HEK293T (cell line): ENCODE data around the gene PRPF40A.

Experiments used
- CTCF ChIA-PET: fragments of 350-600 bp; formaldehyde crosslinking; extraction: SDS; loops from one replicate; lab custom pipeline; 2021; ENCODE audit warnings: antibody characterized with exemption, inconsistent platforms; lab: Yijun Ruan, JAX
- POLR2A ChIA-PET: fragments of 350-600 bp; formaldehyde crosslinking; extraction: SDS; loops from one replicate; lab custom pipeline; 2020; ENCODE audit warnings: antibody characterized with exemption, inconsistent platforms; lab: Yijun Ruan, JAX
- DNase-seq: peaks from one replicate; pipeline ENCODE4 v3.0.0; 2012; ENCODE audit warnings: mixed read lengths; ENCODE audit errors: extremely low spot score
- ARNT ChIP-seq: fragments of 450-650 bp; IDR thresholded peaks from 2 replicates; pipeline ENCODE4 v1.6.1; 2017; ENCODE audit warnings: mild to moderate bottlenecking
- BHLHE40 ChIP-seq: fragments of 450-650 bp; IDR thresholded peaks from 2 replicates; pipeline ENCODE4 v1.6.1; 2016; ENCODE audit warnings: mild to moderate bottlenecking, moderate library complexity, borderline replicate concordance
- CTBP1 ChIP-seq: fragments of 450-650 bp; IDR thresholded peaks from 2 replicates; pipeline ENCODE4 v1.6.1; 2016; ENCODE audit warnings: borderline replicate concordance
- ELF4 ChIP-seq: fragments of 450-650 bp; IDR thresholded peaks from 2 replicates; pipeline ENCODE4 v1.6.1; 2017; ENCODE audit warnings: antibody characterized with exemption
- FOXA1 ChIP-seq: fragments of 450-650 bp; IDR thresholded peaks from 2 replicates; pipeline ENCODE4 v1.6.1; 2016; ENCODE audit warnings: mild to moderate bottlenecking
- FOXK2 ChIP-seq: fragments of 450-650 bp; IDR thresholded peaks from 2 replicates; pipeline ENCODE4 v1.6.1; 2016; ENCODE audit warnings: mild to moderate bottlenecking
- FOXM1 ChIP-seq: fragments of 450-650 bp; IDR thresholded peaks from 2 replicates; pipeline ENCODE4 v1.6.1; 2017; ENCODE audit warnings: mild to moderate bottlenecking, borderline replicate concordance
- HDGF ChIP-seq: fragments of 450-650 bp; IDR thresholded peaks from 2 replicates; pipeline ENCODE4 v1.6.1; 2017; ENCODE audit warnings: antibody characterized with exemption, borderline replicate concordance
- L3MBTL2 ChIP-seq: fragments of 450-650 bp; conservative IDR thresholded peaks from 2 replicates; pipeline ENCODE4 v1.6.1; 2016; ENCODE audit warnings: mild to moderate bottlenecking
- LEF1 ChIP-seq: fragments of 450-650 bp; IDR thresholded peaks from 2 replicates; pipeline ENCODE4 v1.6.1; 2017; ENCODE audit warnings: mild to moderate bottlenecking, borderline replicate concordance
- NFRKB ChIP-seq: fragments of 450-650 bp; IDR thresholded peaks from 2 replicates; pipeline ENCODE4 v1.6.1; 2016; ENCODE audit warnings: mild to moderate bottlenecking, moderate library complexity
- PKNOX1 ChIP-seq: fragments of 450-650 bp; IDR thresholded peaks from 2 replicates; pipeline ENCODE4 v1.6.1; 2016
- SP1 ChIP-seq: fragments of 450-650 bp; IDR thresholded peaks from 2 replicates; pipeline ENCODE4 v1.6.1; 2017
- SUZ12 ChIP-seq: fragments of 450-650 bp; IDR thresholded peaks from 2 replicates; pipeline ENCODE4 v1.6.1; 2016; ENCODE audit warnings: mild to moderate bottlenecking
- TARDBP ChIP-seq: fragments of 450-650 bp; IDR thresholded peaks from 2 replicates; pipeline ENCODE4 v1.6.1; 2016
- ZNF384 ChIP-seq: fragments of 450-650 bp; IDR thresholded peaks from 2 replicates; pipeline ENCODE4 v1.6.1; 2016

The PRPF40A gene

DNA sequence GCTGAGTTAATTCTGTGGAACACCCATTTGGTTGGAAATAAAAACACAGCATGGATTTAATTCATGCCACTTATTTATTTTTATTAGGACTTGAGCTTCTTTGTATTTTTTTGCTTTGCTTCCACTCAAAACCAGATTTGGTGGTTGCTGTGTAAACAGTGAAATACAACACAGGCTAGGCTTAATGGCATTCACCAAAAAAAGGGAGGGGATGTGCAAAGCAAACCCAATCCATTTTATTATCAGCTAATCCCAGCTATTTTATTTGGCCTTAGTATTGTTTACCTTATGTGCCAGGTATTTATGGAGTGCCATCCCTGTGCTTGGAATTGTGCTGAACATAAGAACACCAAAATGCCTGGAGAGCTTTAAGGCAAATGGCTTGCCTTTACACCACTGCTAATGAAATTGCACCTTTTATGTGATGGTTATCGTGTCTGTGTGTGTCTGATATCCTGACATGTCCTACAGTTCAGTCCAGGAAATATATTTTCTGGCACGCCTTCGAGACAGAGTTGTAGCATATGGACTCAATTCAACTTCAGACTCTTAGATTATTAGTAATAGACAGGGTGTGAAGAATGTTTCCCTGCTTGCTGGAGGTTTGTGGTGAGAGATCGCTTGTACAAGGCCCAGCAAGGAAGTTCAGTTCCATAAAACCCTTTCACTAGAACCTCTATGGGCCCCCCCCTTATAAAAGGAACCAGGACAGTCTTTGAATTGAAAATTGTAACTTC lies 99.6 kb downstream of the PRPF40A start:
- TF ChIP-seq HDGF, result no peak
- TF ChIP-seq ELF4, result no peak
- TF ChIP-seq NFRKB, result no peak
- no peak for TF ChIP-seq L3MBTL2
- TF ChIP-seq ARNT, result no peak
- TF ChIP-seq ZNF384, result no peak
- TF ChIP-seq SUZ12, result no peak
- no peak for TF ChIP-seq LEF1
- no peak for TF ChIP-seq TARDBP
- TF ChIP-seq PKNOX1, result no peak
- POLR2A ChIA-PET, result no interaction called here
- DNase-seq, result no peak
- CTCF ChIA-PET, result no interaction called here

DNA sequence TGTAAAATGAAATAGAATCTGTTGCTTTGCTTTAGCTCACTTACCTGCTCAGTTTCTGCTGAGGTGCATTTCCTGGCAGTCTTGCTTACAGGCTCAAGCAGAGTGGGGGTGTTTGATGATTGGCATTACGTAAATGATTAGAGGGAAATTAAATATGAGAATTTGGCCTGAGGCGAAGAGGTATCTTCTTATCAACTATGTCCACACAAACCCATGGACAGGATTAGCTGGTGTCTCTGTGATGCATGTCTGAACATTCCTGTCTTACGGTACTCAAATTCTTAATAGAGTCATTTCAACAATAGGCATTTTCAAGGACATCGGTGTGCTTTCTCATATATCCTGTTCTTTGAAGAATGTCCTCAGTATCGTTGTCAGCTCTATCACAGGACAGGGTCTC lies 102.1 kb downstream of the PRPF40A start:
- no peak for DNase-seq
- ChIA-PET POLR2A (no interaction called here), CTCF (interaction anchor here (1.0 kb wide), 1 partner anchor 439 kb away, joined by 3 read pairs; no protein-coding TSS in a partner anchor)
- TF ChIP-seq CTBP1 (no peak), ZNF384 (no peak), FOXK2 (no peak), SP1 (no peak), ELF4 (no peak), NFRKB (no peak), FOXA1 (no peak), PKNOX1 (no peak), ARNT (no peak), TARDBP (no peak), BHLHE40 (no peak)

GRCh38 chr2:152613235-152613634 lies 104.0 kb downstream of the PRPF40A start:
- ChIA-PET POLR2A (no interaction called here), CTCF (no interaction called here)
- no peak for TF ChIP-seq CTBP1
- no peak for TF ChIP-seq FOXM1
- no peak for TF ChIP-seq TARDBP
- no peak for TF ChIP-seq ELF4
- TF ChIP-seq ARNT, result no peak
- TF ChIP-seq SUZ12, result no peak
- TF ChIP-seq LEF1, result no peak
- no peak for TF ChIP-seq FOXA1
- TF ChIP-seq ZNF384, result no peak
- no peak for TF ChIP-seq FOXK2
- TF ChIP-seq HDGF, result no peak
- no peak for TF ChIP-seq SP1
- no peak for TF ChIP-seq NFRKB
- no peak for TF ChIP-seq L3MBTL2
- TF ChIP-seq PKNOX1, result no peak
- DNase-seq, result no peak

DNA sequence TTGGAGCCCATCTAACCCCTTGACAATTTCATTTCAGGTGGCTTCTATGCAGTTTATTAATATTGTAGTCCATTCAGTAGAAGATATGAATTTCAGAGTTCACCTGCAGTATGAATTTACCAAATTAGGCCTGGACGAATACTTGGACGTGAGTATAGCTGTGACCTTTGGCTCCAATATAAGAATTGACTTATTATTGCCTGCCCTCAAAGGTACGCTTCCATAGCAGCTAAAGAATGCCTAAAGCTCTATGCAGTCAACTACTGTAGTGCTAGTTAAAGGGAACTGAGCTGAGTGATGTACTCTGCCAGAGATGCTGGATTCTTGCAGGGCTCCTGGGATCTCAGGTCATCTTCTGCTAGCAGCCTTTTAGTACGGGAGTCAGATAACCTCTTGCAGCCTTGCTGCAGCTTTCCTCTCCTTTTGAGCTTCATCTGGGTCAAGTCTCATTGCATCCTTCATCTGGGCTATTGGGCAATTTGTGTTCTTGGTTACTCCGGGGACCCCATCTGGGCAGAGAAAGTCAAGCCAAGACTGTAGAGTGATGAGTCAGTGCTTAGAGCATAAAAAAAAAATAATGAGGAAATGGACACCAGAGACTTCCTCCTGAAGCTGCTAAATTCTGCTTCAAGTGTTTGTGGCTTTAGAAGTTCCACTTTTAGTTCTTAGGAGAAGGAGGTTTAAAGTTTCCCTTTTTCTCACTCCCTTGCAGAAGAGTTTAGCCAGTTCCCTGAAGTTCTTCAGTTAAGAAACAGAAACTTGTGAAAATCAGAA lies 105.6 kb downstream of the PRPF40A start:
- ChIA-PET CTCF (no interaction called here), POLR2A (no interaction called here)
- no peak for TF ChIP-seq BHLHE40
- no peak for TF ChIP-seq SP1
- TF ChIP-seq CTBP1, result no peak
- TF ChIP-seq HDGF, result no peak
- no peak for TF ChIP-seq PKNOX1
- TF ChIP-seq L3MBTL2, result no peak
- TF ChIP-seq FOXK2, result no peak
- TF ChIP-seq ELF4, result no peak
- TF ChIP-seq SUZ12, result no peak
- no peak for TF ChIP-seq ZNF384
- TF ChIP-seq LEF1, result no peak
- no peak for TF ChIP-seq FOXA1
- TF ChIP-seq NFRKB, result no peak
- DNase-seq, result no peak

- no peak for DNase-seq
- TF ChIP-seq ELF4 (no peak), SUZ12 (no peak), FOXK2 (no peak), HDGF (no peak), CTBP1 (no peak), SP1 (no peak), FOXA1 (no peak), LEF1 (no peak)
- ChIA-PET POLR2A (no interaction called here), CTCF (interaction anchor here (1.1 kb wide), 1 partner anchor 26 kb away, joined by 3 read pairs; no protein-coding TSS in a partner anchor)
Observed at GRCh38 chr2:152609699-152610098, 107.6 kb downstream of the PRPF40A start.
